ENCODE measurements around the gene PLCXD1.
"Not testable (repeated sequence)": the region's sequence is repeated elsewhere in the genome, so short reads cannot be mapped to it uniquely, and the experiment has no call there.

The PLCXD1 gene, protein sequence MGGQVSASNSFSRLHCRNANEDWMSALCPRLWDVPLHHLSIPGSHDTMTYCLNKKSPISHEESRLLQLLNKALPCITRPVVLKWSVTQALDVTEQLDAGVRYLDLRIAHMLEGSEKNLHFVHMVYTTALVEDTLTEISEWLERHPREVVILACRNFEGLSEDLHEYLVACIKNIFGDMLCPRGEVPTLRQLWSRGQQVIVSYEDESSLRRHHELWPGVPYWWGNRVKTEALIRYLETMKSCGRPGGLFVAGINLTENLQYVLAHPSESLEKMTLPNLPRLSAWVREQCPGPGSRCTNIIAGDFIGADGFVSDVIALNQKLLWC

DNA sequence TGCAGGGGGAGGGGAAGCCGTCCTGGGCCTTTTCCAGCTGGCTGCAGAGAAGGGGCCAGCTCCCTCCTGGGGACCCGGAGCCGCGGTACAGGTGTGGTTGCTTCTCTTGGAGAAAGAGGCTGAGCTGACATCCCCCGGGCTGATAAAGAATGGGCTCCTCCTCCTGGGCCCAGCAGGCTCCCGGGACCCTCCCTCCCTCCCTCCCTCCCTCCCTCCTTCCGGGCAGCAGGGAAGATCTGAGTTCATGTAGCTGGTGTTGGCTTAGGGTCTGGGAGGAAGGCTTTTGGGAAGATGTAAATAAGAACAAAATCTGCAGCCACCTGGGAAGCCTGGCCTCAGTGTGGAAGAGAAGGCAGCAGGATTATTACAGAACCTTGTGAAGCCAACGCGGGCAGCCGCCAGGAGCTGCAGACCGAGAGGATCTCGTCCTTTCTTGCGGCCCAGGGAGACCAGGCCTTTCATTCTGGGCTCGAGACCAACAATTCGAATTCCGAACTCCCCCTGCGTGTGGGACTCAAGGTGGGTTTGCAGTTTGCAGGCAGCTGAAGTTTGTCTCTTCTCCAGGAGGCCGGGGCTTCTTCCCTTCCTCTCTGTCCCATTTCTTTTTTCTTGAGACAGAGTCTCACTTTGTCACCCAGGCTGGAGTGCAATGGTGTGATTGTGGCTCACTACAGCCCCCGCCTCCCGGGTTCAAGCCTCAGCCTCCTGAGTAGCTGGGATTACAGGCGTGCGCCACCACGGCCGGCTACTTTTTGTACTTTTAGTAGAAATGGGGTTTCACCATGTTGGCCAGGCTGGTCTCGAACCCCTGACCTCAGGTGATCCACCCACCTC, at the start of gene PLCXD1:
Gene PLCXD1, plus strand, starts transcription at position 216 of the 834 bp plus-strand sequence. CDS start 2,807 bp downstream, outside the sequence.
- no peak for DNase-seq (ENCODE audit: insufficient read length, low spot score)
- TF ChIP-seq POLR2A (IDR thresholded peaks at IDR 0.05; ENCODE audit: low read depth, low read length) = no peak
- no peak for FAIRE-seq

GRCh38 chrX:231637-232277, 49.4 kb upstream of the PLCXD1 start:
- DNase-seq (ENCODE audit: insufficient read length, low spot score); FAIRE-seq: not testable (repeated sequence)

DNA sequence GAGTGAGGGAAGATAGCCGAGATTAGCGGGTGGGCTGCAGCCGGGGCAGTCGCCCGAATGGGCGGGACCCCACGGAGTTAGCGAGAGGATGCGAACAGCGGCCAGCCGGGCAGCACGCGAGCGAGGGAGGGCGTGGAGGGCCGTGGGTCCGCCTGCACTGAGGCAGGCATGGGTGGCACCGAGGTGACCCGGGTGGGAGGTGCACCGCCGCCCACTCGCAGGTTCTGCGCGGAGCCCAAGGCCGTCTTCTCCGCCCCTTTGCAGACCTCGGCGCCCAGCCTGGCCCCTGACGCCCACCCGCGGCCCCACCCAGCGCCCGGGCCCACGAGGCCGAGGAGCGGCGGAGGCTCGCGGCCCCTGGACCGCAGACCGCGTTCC, 48.9 kb upstream of the PLCXD1 start:
- FAIRE-seq; DNase-seq (ENCODE audit: insufficient read length, low spot score): not testable (repeated sequence)

GRCh38 chrX:236201-236600, 45.0 kb upstream of the PLCXD1 start:
- DNase-seq (ENCODE audit: insufficient read length, low spot score); FAIRE-seq: not testable (repeated sequence)

GRCh38 chrX:250965-251364, 30.2 kb upstream of the PLCXD1 start:
- no peak for TF ChIP-seq POLR2A (IDR thresholded peaks at IDR 0.05; ENCODE audit: low read depth, low read length)
- FAIRE-seq = no peak

GRCh38 chrX:251396-252243, 29.6 kb upstream of the PLCXD1 start:
- not testable (repeated sequence) for DNase-seq (ENCODE audit: insufficient read length, low spot score); FAIRE-seq

More at GRCh38 chrX:250965-251364, 30.2 kb upstream of the PLCXD1 start:
- no peak for DNase-seq (ENCODE audit: insufficient read length, low spot score)

DNA sequence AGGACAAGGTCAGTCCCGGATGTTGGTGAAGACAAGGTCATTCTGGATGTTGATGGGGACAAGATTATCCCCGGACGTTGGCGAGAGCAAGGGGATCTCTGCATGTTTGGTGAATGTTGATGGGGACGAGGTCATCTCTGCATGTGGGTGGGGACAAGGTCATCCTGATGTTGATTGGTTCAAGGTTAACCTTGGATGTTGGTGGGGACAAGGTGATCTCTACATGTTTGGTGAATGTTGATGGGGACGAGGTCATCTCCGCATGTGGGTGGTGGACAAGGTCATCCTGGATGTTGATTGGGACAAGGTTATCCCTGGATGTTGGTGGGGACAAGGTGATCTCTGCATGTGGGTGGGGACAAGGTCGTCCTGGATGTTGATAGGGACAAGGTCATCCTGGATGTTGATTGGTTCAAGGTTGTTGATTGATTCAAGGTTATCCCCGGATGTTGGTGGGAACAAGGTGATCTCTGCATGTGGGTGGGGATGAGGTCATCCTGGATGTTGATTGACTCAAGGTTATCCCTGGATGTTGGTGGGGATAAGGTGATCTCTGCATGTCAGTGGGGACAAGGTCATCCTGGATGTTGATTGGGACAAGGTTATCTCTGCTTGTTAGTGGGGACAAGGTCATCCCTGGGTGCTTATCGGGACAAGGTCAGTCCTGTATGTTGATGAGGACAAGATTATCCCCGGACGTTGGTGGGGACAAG, 28.8 kb upstream of the PLCXD1 start:
- no peak for DNase-seq (ENCODE audit: insufficient read length, low spot score)
- TF ChIP-seq POLR2A (IDR thresholded peaks at IDR 0.05; ENCODE audit: low read depth, low read length) = no peak
- FAIRE-seq = no peak

DNA sequence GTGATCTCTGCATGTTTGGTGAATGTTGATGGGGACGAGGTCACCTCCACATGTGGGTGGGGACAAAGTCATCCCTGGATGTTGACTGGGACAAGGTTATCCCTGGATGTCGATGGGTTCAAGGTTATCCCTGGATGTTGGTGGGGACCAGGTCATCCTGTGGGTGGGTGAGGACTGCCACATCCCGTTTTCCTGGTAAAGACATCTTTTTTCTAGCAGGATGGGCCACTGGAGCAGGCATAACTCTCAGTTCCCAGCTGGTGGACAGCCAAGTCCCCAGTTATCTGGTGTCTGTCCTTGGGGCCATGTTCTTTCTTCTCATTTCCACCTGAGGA, 28.3 kb upstream of the PLCXD1 start:
- FAIRE-seq (no peak), DNase-seq (ENCODE audit: insufficient read length, low spot score) (no peak)
- no peak for TF ChIP-seq POLR2A (IDR thresholded peaks at IDR 0.05; ENCODE audit: low read depth, low read length)

DNA sequence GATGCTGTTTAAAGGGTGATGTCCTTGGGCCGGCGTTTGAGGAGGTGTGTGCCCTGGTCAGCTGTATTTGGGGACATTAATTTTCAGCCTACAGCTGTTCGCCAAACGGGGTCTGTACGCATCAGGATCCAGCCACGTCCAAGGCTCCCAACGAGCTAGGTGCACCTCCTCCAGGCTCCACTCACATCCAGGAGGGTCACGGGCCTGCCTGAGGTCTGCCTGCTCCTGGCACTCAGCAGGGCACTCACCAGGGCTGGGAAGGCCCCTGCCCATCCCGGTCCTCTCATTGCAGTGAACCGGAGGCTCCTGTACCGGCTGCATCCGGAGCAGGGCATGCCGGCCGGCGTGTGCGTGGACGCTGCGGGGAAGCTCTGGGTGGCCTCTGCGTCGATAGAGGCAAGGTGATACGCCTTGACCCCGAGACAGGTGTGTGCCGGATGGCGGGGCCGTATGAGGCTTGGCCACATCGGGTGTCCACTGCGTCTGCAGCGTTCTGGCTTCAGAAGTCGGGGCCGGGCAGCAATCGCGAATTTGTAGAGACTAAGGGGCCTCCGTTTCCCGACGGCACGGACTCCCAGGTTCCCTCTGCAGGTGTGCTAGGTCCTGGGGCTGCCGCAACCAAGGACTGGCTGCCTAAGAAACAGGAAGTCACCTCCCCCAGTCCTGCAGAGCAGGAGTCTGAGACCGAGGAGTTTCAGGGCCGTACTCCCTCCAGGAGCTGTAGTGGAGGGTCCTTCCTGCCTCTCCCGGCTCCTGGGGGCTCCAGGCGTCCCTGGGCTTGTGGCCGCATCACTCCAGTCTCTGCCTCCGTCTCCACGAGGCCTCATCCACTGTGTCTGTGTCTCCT, 27.5 kb upstream of the PLCXD1 start:
- no peak for DNase-seq (ENCODE audit: insufficient read length, low spot score)
- no peak for TF ChIP-seq POLR2A (IDR thresholded peaks at IDR 0.05; ENCODE audit: low read depth, low read length)
- no peak for FAIRE-seq

DNA sequence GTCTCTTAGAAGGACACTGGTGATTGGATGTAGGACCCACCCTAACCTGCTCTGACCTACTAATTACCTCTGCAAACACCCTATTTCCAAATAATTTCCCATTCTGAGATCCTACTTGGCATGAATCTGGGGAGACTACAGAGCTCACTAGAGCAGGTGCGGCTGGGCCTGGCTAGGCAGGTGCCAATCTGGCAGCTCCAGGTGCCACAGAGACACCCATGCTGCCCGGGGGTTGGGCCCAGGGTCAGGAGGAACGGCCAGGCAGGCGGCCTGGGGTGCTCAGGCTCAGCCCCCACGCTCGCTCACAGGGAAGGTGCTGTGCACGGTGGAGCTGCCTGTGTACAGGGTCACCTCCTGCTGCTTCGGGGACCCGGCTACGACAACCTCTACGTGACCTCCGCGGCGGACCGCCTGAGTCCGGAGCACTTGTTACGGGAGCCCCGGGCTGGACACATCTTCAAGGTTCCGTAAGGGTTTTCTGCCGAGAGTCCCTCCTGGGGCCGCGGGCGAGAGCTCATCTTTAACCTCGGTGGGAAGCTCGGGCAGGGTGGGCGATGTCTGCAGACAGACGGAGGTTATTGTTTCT, 26.5 kb upstream of the PLCXD1 start:
- DNase-seq (ENCODE audit: insufficient read length, low spot score) = no peak
- no peak for FAIRE-seq
- TF ChIP-seq POLR2A (IDR thresholded peaks at IDR 0.05; ENCODE audit: low read depth, low read length) = no peak

- DNase-seq (ENCODE audit: insufficient read length, low spot score) (no peak), FAIRE-seq (no peak)
- no peak for TF ChIP-seq POLR2A (IDR thresholded peaks at IDR 0.05; ENCODE audit: low read depth, low read length)
Measured at GRCh38 chrX:255923-256331, 25.3 kb upstream of the PLCXD1 start.

DNA sequence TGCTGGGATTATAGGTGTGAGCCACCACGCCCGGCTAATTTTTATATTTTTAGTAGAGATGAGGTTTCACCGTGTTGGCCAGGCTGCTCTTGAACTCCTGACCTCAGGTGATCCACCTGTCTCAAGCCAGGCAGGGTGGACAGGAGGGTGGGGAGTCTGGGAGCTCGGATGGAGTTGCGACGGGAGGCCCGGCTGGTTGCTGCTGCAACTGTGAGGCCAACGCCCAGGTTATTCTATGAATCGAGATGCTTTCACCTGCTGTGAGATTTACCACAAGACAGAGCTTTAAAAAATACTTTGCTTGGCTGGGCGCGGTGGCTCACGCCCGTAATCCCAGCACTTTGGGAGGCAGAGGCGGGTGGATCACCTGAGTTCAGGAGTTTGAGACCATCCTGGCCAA, 24.1 kb upstream of the PLCXD1 start:
- FAIRE-seq; DNase-seq (ENCODE audit: insufficient read length, low spot score): not testable (repeated sequence)

Data from H54 (cell line).